Ascending aorta (tissue), 2 donors: Measurements from ENCODE around the gene POU2F3. TPM values are rescaled to one million over a fixed set of nuclear protein-coding genes. Genes with fewer than 3 reads are reported as not detected.

Source experiments
- DNase-seq, 2 donors: peaks; one replicate each; pipeline ENCODE4 v3.0.0-alpha.2; 2019; ENCODE audit warnings: low spot score in 2 of 2
- H3K27ac ChIP-seq, 2 donors: fragments of 200-600 bp; sonication (generic); one replicate each; pipeline ENCODE4 v1.5.1; 2016 to 2017; ENCODE audit warnings: mild to moderate bottlenecking in 1 of 2
- H3K27me3 ChIP-seq: fragments of 200-600 bp; sonication (generic); one replicate; pipeline ENCODE4 v1.5.1; 2017
- H3K36me3 ChIP-seq, 2 donors: fragments of 200-600 bp; sonication (generic); one replicate each; pipeline ENCODE4 v1.5.1; 2016
- H3K4me1 ChIP-seq, 2 donors: fragments of 200-600 bp; sonication (generic); one replicate each; pipeline ENCODE4 v1.5.1; 2016 to 2017; ENCODE audit warnings: mild to moderate bottlenecking in 1 of 2
- H3K4me3 ChIP-seq, 2 donors: fragments of 200-600 bp; sonication (generic); one replicate each; pipeline ENCODE4 v1.5.1; 2016 to 2017; ENCODE audit warnings: mild to moderate bottlenecking in 1 of 2
- H3K9me3 ChIP-seq, 2 donors: fragments of 200-600 bp; sonication (generic); one replicate each; pipeline ENCODE4 v1.5.1; 2016
- CTCF ChIP-seq, 3 experiments: fragments of 200-600 bp in 2 of 3; fragments of 450-650 bp in 1 of 3; sonication (generic) in 2 of 3; IDR thresholded peaks; one replicate each; pipeline ENCODE4 v1.5.1; 2016 to 2019; ENCODE audit warnings: antibody characterized with exemption in 3 of 3, mild to moderate bottlenecking in 1 of 3, moderate library complexity in 1 of 3
- intact Hi-C: fragments of 100-400 bp; cut with DNase I; formaldehyde crosslinking; loops from one replicate; pipeline ENCODE4 v1.15.1; 2023
- total RNA-seq: library from RNA; depleted of rRNA; stranded (reverse); fragments of >200 nt; gene quantifications from one replicate; pipeline ENCODE4 v1.1.0, GENCODE V29; 2016

Gene POU2F3
- total RNA-seq, 1 donor from 2014 or later: not detected

- intact Hi-C loops: no loop called here
- no peak for DNase-seq
- Histone ChIP-seq H3K9me3 (no peaks in the 10 kb centered on the region), H3K27ac (no peak overlapping the region), H3K36me3 (no peaks in the 10 kb centered on the region), H3K27me3 (no peaks in the 10 kb centered on the region), H3K4me3 (no peak overlapping the region), H3K4me1 (no peaks in the 10 kb centered on the region)
- no peak for TF ChIP-seq CTCF (IDR thresholded peaks at IDR 0.05)
These were observed 19.3 kb downstream of the POU2F3 start for GRCh38 chr11:120259241-120259640.

DNA sequence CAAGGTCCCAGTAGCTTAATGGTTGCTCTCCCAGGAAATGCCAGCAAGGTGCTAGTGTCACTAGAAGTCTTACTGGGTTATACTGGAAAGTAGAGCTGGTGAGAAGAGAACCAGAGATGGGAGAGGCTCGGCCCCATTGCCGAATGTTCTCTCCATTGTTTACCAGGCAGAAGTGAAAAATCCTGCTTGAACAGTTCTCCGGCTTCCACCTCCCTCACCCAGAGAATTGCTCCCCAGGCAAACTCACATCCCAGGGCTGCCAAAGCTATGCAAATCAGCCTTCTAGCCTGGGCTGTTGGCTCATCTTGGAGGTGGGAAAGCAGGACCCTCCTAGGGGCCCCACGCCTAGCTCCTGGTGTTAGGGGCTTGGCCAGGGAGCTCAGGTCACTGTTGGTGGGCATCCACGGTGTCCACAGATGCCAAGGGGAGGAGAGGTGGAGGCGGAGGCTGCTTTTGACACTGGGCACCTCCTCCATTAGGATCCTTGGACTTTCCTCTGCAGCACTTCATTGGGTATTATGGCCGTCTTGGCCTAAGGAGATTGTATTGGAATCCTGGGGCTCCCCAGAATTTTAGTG is 20.1 kb downstream of the POU2F3 start:
- Histone ChIP-seq H3K36me3 (no peaks in the 10 kb centered on the region), H3K27me3 (no peaks in the 10 kb centered on the region), H3K9me3 (no peaks in the 10 kb centered on the region), H3K27ac (no peak overlapping the region), H3K4me3 (no peak overlapping the region), H3K4me1 (no peaks in the 10 kb centered on the region)
- intact Hi-C loops: no loop called here
- DNase-seq: no peak
- TF ChIP-seq CTCF (IDR thresholded peaks at IDR 0.05): no peak

- no peak for TF ChIP-seq CTCF (IDR thresholded peaks at IDR 0.05)
- Histone ChIP-seq H3K4me1 (no peaks in the 10 kb centered on the region), H3K36me3 (no peaks in the 10 kb centered on the region), H3K27me3 (no peaks in the 10 kb centered on the region), H3K4me3 (no peak overlapping the region), H3K27ac (no peak overlapping the region), H3K9me3 (no peaks in the 10 kb centered on the region)
- DNase-seq: no peak
- intact Hi-C loops: no loop called here
These were observed 20.7 kb downstream of the POU2F3 start for GRCh38 chr11:120260616-120261015.

DNA sequence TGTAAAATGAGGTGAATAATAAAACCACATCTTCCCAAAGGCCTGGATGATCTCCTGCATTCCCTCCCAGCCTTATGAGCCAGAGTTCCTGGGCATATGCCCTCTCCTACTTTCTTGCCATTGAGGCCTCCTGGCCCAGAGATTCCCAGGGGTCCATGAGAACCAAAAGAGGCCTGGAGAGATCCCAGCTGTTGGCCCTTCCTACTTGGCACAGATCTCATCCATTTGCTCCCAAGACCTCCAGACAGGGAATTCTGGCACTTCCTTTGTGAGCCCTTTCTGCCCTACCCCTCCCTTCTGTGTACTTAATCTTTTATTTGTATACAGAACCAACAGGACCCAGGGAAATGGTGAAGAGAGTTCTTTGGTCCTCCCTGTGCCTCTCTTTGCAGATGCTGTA is 21.4 kb downstream of the POU2F3 start:
- H3K27me3 ChIP-seq: no peaks in the 10 kb centered on the region
- H3K4me3 ChIP-seq: no peak overlapping the region
- DNase-seq: no peak
- H3K4me1 ChIP-seq: no peaks in the 10 kb centered on the region
- no peaks in the 10 kb centered on the region for H3K9me3 ChIP-seq
- H3K27ac ChIP-seq: no peak overlapping the region
- no peak for TF ChIP-seq CTCF (IDR thresholded peaks at IDR 0.05)
- H3K36me3 ChIP-seq: no peaks in the 10 kb centered on the region
- intact Hi-C loops: no loop called here

- Histone ChIP-seq H3K27ac (no peak overlapping the region), H3K27me3 (no peaks in the 10 kb centered on the region), H3K4me3 (no peak overlapping the region), H3K4me1 (no peaks in the 10 kb centered on the region), H3K36me3 (no peaks in the 10 kb centered on the region), H3K9me3 (no peaks in the 10 kb centered on the region)
- DNase-seq: no peak
- intact Hi-C loops: no loop called here
- TF ChIP-seq CTCF (IDR thresholded peaks at IDR 0.05): no peak
These were observed 22.0 kb downstream of the POU2F3 start for GRCh38 chr11:120261931-120262330.

GRCh38 chr11:120267319-120267718 is 27.4 kb downstream of the POU2F3 start:
- no peak overlapping the region for H3K4me3 ChIP-seq
- intact Hi-C loops: no loop called here
- no peak for DNase-seq
- no peaks in the 10 kb centered on the region for H3K4me1 ChIP-seq
- no peaks in the 10 kb centered on the region for H3K36me3 ChIP-seq
- H3K9me3 ChIP-seq: no peaks in the 10 kb centered on the region
- no peaks in the 10 kb centered on the region for H3K27me3 ChIP-seq
- no peak for TF ChIP-seq CTCF (IDR thresholded peaks at IDR 0.05)
- no peak overlapping the region for H3K27ac ChIP-seq
